H9 (cell line): ENCODE measurements around the gene CCDC149. TPM values are rescaled to one million over a fixed set of nuclear protein-coding genes. Genes with fewer than 3 reads are reported as not detected.

ENCODE experiments used
- DNase-seq: peaks from one replicate; pipeline ENCODE4 v3.0.0-alpha.2; 2017
- H2AFZ ChIP-seq: one replicate; pipeline ENCODE4 v1.6.1; 2013; ENCODE audit warnings: mild to moderate bottlenecking, low read length, control low read depth, moderate library complexity
- H2AK5ac ChIP-seq: 2 replicates; pipeline ENCODE4 v1.6.1; 2013; ENCODE audit warnings: low read length, control low read depth, mixed read lengths; ENCODE audit not compliant: insufficient read length
- H2BK120ac ChIP-seq: one replicate; pipeline ENCODE4 v1.6.1; 2013; ENCODE audit warnings: low read depth, mild to moderate bottlenecking, low read length, control low read depth, inconsistent platforms; ENCODE audit not compliant: poor library complexity, severe bottlenecking
- H2BK12ac ChIP-seq: 2 replicates; pipeline ENCODE4 v1.6.1; 2013; ENCODE audit warnings: low read length, control low read depth, mixed read lengths, low read depth; ENCODE audit not compliant: insufficient read length
- H2BK15ac ChIP-seq: 2 replicates; pipeline ENCODE4 v1.6.1; 2013; ENCODE audit warnings: low read depth, low read length, control low read depth
- H2BK20ac ChIP-seq: one replicate; pipeline ENCODE4 v1.6.1; 2013; ENCODE audit warnings: low read depth, mild to moderate bottlenecking, low read length, control low read depth, inconsistent platforms; ENCODE audit not compliant: poor library complexity, severe bottlenecking
- H2BK5ac ChIP-seq: 2 replicates; pipeline ENCODE4 v1.6.1; 2013; ENCODE audit warnings: low read length, control low read depth, mixed read lengths; ENCODE audit not compliant: insufficient read length
- H3K14ac ChIP-seq: 2 replicates; pipeline ENCODE4 v1.6.1; 2013; ENCODE audit warnings: low read length, control low read depth; ENCODE audit not compliant: insufficient read depth
- H3K18ac ChIP-seq: 2 replicates; pipeline ENCODE4 v1.6.1; 2013; ENCODE audit warnings: low read depth, mild to moderate bottlenecking, mixed read lengths, low read length, control low read depth; ENCODE audit not compliant: insufficient read length
- H3K23ac ChIP-seq: 2 replicates; pipeline ENCODE4 v1.6.1; 2013; ENCODE audit warnings: low read length, control low read depth, mixed read lengths, low read depth; ENCODE audit not compliant: insufficient read length
- H3K23me2 ChIP-seq: 2 replicates; pipeline ENCODE4 v1.6.1; 2013; ENCODE audit warnings: low read depth, mild to moderate bottlenecking, mixed read lengths, low read length, control low read depth; ENCODE audit not compliant: insufficient read length, poor library complexity, severe bottlenecking
- H3K27ac ChIP-seq: 2 replicates; pipeline ENCODE4 v1.5.1; 2013; ENCODE audit warnings: low read length, control low read depth, mixed read lengths, low read depth; ENCODE audit not compliant: insufficient read length
- H3K27me3 ChIP-seq: 2 replicates; pipeline ENCODE4 v1.6.1; 2013; ENCODE audit warnings: low read length, control low read depth, inconsistent platforms; ENCODE audit not compliant: insufficient read depth
- H3K4ac ChIP-seq: 2 replicates; pipeline ENCODE4 v1.6.1; 2013; ENCODE audit warnings: low read depth, mild to moderate bottlenecking, control low read depth, inconsistent platforms, low read length, moderate library complexity
- H3K4me1 ChIP-seq: 2 replicates; pipeline ENCODE4 v1.6.1; 2013; ENCODE audit warnings: low read length, control low read depth, inconsistent platforms; ENCODE audit not compliant: insufficient read depth
- H3K4me2 ChIP-seq: 2 replicates; pipeline ENCODE4 v1.6.1; 2013; ENCODE audit warnings: low read length, control low read depth, mixed read lengths; ENCODE audit not compliant: insufficient read length, insufficient read depth
- H3K56ac ChIP-seq: 2 replicates; pipeline ENCODE4 v1.6.1; 2013; ENCODE audit warnings: low read depth, mild to moderate bottlenecking, mixed read lengths, low read length, control low read depth; ENCODE audit not compliant: insufficient read length
- H3K79me1 ChIP-seq: 2 replicates; pipeline ENCODE4 v1.6.1; 2013; ENCODE audit warnings: low read depth, mild to moderate bottlenecking, moderate library complexity, low read length, control low read depth, inconsistent platforms; ENCODE audit not compliant: insufficient read depth, poor library complexity, severe bottlenecking
- H3K79me2 ChIP-seq: 2 replicates; pipeline ENCODE4 v1.6.1; 2013; ENCODE audit warnings: low read length, control low read depth, inconsistent platforms; ENCODE audit not compliant: insufficient read depth
- H3K9ac ChIP-seq: 2 replicates; pipeline ENCODE4 v1.6.1; 2013; ENCODE audit warnings: low read length, control low read depth, mixed read lengths; ENCODE audit not compliant: insufficient read length; ENCODE audit errors: extremely low read depth
- H3K9me3 ChIP-seq: one replicate; pipeline ENCODE4 v1.6.1; 2013; ENCODE audit warnings: low read depth, low read length, inconsistent platforms; ENCODE audit not compliant: control insufficient read depth
- H3T11ph ChIP-seq: one replicate; pipeline ENCODE4 v1.6.1; 2013; ENCODE audit warnings: mild to moderate bottlenecking, low read length, control low read depth, inconsistent platforms
- H4K20me1 ChIP-seq: one replicate; pipeline ENCODE4 v1.6.1; 2013; ENCODE audit not compliant: control insufficient read depth, insufficient read length, insufficient read depth
- H4K5ac ChIP-seq: 2 replicates; pipeline ENCODE4 v1.6.1; 2013; ENCODE audit warnings: low read depth, mild to moderate bottlenecking, mixed read lengths, low read length, control low read depth; ENCODE audit not compliant: insufficient read length
- H4K8ac ChIP-seq: replicated peaks from 2 replicates; pipeline ENCODE4 v1.6.1; 2013; ENCODE audit warnings: low read length, control low read depth, mixed read lengths, low read depth; ENCODE audit not compliant: insufficient read length
- H4K91ac ChIP-seq: 2 replicates; pipeline ENCODE4 v1.6.1; 2013; ENCODE audit warnings: low read depth, mild to moderate bottlenecking, moderate library complexity, mixed read lengths, low read length, control low read depth; ENCODE audit not compliant: insufficient read length
- H3K27ac Mint-ChIP-seq, 3 experiments: 2 replicates in 2 of 3; 3 replicates in 1 of 3; pipeline ENCODE4 v1.8.0; 2020 to 2021; ENCODE audit warnings: mixed read lengths in 3 of 3, mild to moderate bottlenecking in 1 of 3, moderate library complexity in 1 of 3
- H3K27me3 Mint-ChIP-seq: 2 replicates; pipeline ENCODE4 v1.8.0; 2021; ENCODE audit warnings: low read depth, mild to moderate bottlenecking, moderate library complexity, mixed read lengths
- H3K36me3 Mint-ChIP-seq, 3 experiments: 2 replicates in 2 of 3; 3 replicates in 1 of 3; pipeline ENCODE4 v1.8.0; 2020 to 2021; ENCODE audit warnings: low read depth in 3 of 3, mixed read lengths in 3 of 3; ENCODE audit not compliant: insufficient read depth in 1 of 3
- H3K4me1 Mint-ChIP-seq, 2 experiments: 2 replicates each; pipeline ENCODE4 v1.8.0; 2020; ENCODE audit warnings: mixed read lengths in 2 of 2
- H3K4me3 Mint-ChIP-seq, 2 experiments: 2 replicates in 1 of 2; 3 replicates in 1 of 2; pipeline ENCODE4 v1.8.0; 2020 to 2021; ENCODE audit warnings: mild to moderate bottlenecking in 2 of 2, mixed read lengths in 2 of 2, moderate library complexity in 1 of 2
- H3K9me3 Mint-ChIP-seq, 2 experiments: 2 replicates in 1 of 2; 3 replicates in 1 of 2; pipeline ENCODE4 v1.8.0; 2020; ENCODE audit warnings: mild to moderate bottlenecking in 2 of 2, mixed read lengths in 2 of 2, moderate library complexity in 1 of 2
- CTCF ChIP-seq: fragments of 200-600 bp; sonication (generic); conservative IDR thresholded peaks from 3 replicates; pipeline ENCODE4 v1.8.0; 2021; ENCODE audit warnings: antibody characterized with exemption, mild to moderate bottlenecking
- whole genome bisulfite sequencing: extraction: QIAGEN DNeasy Blood & Tissue Kit; methylation state at CpG from one replicate; pipeline ENCODE4 v1.1.7; 2013; ENCODE audit warnings: missing lambda C conversion rate, low lambda C conversion rate, mixed read lengths; ENCODE audit not compliant: insufficient read length; ENCODE audit errors: extremely low coverage; 5-methylcytosine and 5-hydroxymethylcytosine counted together
- total RNA-seq: library from RNA; stranded (reverse); gene quantifications from 2 replicates; pipeline ENCODE4 v1.2.1, GENCODE V29; 2021

CCDC149 gene
- total RNA-seq, 1 experiment from 2014 or later = 4.5 TPM

GRCh38 chr4:24772952-24773351 is 139.9 kb downstream of the CCDC149 start:
- Histone ChIP-seq H2BK5ac (no peak overlapping the region), H4K91ac (no peak overlapping the region), H3K27me3 (no peaks in the 10 kb centered on the region), H3K4me2 (no peak overlapping the region), H3K4me1 (no peaks in the 10 kb centered on the region), H3K14ac (no peak overlapping the region), H2AFZ (no peak overlapping the region), H3K56ac (no peak overlapping the region), H2BK12ac (no peak overlapping the region), H2BK120ac (no peak overlapping the region), H3K23me2 (no peaks in the 10 kb centered on the region), H4K20me1 (no peaks in the 10 kb centered on the region), H4K8ac (no peak overlapping the region), H2AK5ac (no peak overlapping the region), H3K23ac (no peak overlapping the region), H2BK15ac (no peak overlapping the region), H3K9me3 (no peaks in the 10 kb centered on the region), H3K4ac (no peak overlapping the region), H2BK20ac (no peak overlapping the region), H3K18ac (no peak overlapping the region), H3K79me2 (no peaks in the 10 kb centered on the region), H3K9ac (no peak overlapping the region), H3K27ac (no peak overlapping the region), H3K79me1 (no peaks in the 10 kb centered on the region), H3T11ph (no peak overlapping the region), H4K5ac (no peak overlapping the region)
- Mint-ChIP-seq H3K27me3 (no peaks in the 10 kb centered on the region; the same call in none of the 2 replicates), H3K27ac (no peak overlapping the region), H3K4me1 (peaks cover 14 to 17% of the 10 kb centered on the region in 2 experiments), H3K36me3 (no peaks in the 10 kb centered on the region; a peak in 1 of 7 replicates), H3K4me3 (no peak overlapping the region), H3K9me3 (no peaks in the 10 kb centered on the region; a peak in 1 of 5 replicates)
- no CpG with 5 or more reads among the region's 6 CpGs for WGBS
- no peak for TF ChIP-seq CTCF
- DNase-seq = no peak
